Activated T-helper 17 cell treated with anti-CD3 and anti-CD28 coated beads, Interleukin-2, amount 50 U/mL, for 72 hours (primary cell): ENCODE measurements around the gene CCDC85B. TPM values are rescaled to one million over a fixed set of nuclear protein-coding genes. Genes with fewer than 3 reads are reported as not detected.

Experiments
- ATAC-seq: fragments of 150-1000 bp; cut with Tn5 transposase; replicated peaks from 2 replicates; pipeline ENCODE4 v1.10.0; 2021; ENCODE audit warnings: mild to moderate bottlenecking, moderate library complexity
- H3K27ac Mint-ChIP-seq: one replicate; pipeline ENCODE4 v1.8.0; 2022; ENCODE audit warnings: mixed read lengths
- H3K27me3 Mint-ChIP-seq: one replicate; pipeline ENCODE4 v1.8.0; 2022; ENCODE audit warnings: mixed read lengths
- H3K36me3 Mint-ChIP-seq: one replicate; pipeline ENCODE4 v1.8.0; 2022; ENCODE audit warnings: low read depth, mild to moderate bottlenecking, mixed read lengths
- H3K4me1 Mint-ChIP-seq: one replicate; pipeline ENCODE4 v1.8.0; 2022; ENCODE audit warnings: mixed read lengths
- H3K4me3 Mint-ChIP-seq: one replicate; pipeline ENCODE4 v1.8.0; 2022; ENCODE audit warnings: mild to moderate bottlenecking, mixed read lengths
- H3K9me3 Mint-ChIP-seq: one replicate; pipeline ENCODE4 v1.8.0; 2022; ENCODE audit warnings: mixed read lengths
- total RNA-seq, 2 donors: library from RNA; stranded (reverse); gene quantifications; one replicate each; pipeline ENCODE4 v1.2.3, GENCODE V29; 2022

The CCDC85B gene
- total RNA-seq, 2 donors from 2014 or later: 21.0 to 37.2 TPM

DNA sequence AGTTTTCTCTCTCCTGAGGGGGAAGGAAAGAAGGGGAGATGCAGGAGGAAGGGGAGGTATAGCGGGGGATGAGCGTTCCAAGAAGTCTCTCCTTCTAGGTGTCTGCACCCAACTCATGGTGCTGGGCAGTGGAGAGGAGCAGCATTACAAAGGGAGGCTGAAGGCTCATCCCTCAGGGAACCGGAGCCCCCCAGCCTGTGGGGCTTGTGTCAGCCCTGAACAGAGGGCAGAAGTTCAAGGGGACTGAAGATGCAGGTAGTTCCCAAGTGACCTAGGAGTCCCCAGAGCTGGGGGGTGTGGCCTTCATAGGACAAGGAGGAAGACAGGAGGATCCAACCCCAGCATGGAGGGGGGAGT lies 26.6 kb downstream of the CCDC85B start:
- Mint-ChIP-seq H3K27me3 (no peaks in the 10 kb centered on the region), H3K36me3 (peaks cover 24% of the 10 kb centered on the region), H3K4me3 (peak overlapping the region; percentile 86), H3K9me3 (no peaks in the 10 kb centered on the region), H3K4me1 (peaks cover 14% of the 10 kb centered on the region), H3K27ac (peak overlapping the region; percentile 79)
- no peak for ATAC-seq

DNA sequence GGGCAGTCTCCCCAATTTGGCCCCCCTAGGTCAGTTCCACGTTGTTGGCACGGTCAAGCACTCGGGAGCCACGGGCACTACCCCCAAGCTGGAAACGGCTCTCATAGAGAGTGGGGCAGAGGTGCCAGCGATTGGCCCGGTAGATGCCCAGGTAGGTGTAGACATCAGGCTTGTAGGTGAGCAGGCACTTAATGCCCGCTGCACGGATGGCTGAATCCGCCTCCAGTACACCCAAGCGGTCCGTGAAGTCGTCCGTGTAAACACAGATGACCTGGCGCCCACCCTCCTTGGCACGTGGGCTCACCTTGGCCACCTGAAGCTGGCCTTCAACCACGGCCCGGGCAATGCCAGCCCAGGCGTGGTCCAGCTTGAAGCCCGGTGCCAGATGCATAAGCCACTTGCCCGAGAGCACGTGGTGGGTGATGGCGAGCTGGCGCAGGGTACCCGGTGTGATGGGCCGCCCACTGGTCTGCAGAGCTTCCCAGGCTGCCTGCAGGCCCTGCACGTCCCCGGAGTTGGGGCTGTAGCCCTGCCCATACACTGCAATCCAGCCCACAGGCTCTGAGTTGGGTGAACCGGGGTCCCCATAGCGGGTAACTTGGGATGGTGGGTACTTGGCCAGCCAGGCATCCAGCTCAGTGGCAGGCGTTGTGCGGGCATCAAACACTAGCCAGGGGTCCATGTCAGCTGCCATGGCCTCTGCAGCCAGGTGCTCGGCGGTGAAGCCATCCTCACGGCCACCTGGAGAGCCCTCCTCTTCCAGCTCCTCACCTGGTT lies 27.1 kb downstream of the CCDC85B start:
- Mint-ChIP-seq H3K27me3 (no peaks in the 10 kb centered on the region), H3K36me3 (peaks cover 30% of the 10 kb centered on the region), H3K27ac (peak overlapping the region; percentile 89), H3K4me3 (peak overlapping the region; percentile 86), H3K9me3 (no peaks in the 10 kb centered on the region), H3K4me1 (peaks cover 14% of the 10 kb centered on the region)
- ATAC-seq: no peak

DNA sequence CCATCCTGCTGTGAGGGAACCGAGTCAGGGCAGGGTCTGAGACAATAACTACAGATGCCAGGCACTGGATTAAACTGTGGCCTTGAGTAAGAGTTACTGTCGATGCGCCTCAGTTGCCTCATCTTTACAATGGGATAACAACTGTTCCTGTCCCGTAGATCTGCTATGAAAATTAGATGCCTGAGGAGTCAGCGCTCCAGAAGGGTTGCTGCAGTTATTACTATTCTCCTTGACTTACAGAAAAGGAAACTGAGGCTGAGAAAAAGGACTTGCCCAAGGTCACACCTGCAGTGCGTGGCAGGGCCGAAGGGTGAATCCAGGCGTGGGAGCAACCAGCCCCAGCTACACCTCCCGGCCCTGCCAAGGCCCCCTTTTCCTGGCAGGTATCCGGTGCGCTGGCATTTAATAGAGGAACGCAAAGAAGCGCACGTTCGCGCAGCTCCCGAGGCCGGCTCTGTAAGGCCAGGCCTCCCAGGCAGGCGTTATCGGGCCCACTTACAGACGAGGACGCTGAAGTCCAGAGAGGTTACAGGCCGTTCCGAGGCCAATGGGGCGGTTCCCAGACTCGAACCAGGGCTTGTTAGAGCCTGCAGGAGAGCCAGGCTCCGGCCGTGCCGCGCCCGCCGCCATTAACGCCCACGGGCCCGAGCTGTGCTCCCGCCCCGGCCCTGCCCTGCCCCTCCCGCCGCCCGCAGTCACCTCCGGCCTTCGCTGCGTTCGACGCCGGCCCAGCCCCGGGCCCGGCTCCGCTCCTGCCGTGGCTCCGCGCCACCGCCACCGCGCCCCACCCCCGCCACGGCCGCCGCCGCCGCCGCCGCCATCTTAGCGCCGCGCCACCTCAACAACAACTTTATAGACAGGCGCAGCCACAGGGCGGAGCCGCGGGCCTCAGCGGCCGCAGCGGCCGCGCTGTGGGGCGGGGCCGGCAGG lies 28.0 kb downstream of the CCDC85B start, which contains the start of gene C11orf68:
Gene C11orf68 (minus strand): TSS at position 852 of the 930 bp plus-strand sequence. CDS start 31 bp downstream, at position 821.
- ATAC-seq: peak; percentile 81
- Mint-ChIP-seq H3K4me1 (peaks cover 14% of the 10 kb centered on the region), H3K36me3 (peaks cover 39% of the 10 kb centered on the region), H3K27ac (peak within 1 kb of the TSS; percentile 89), H3K27me3 (no peaks in the 10 kb centered on the region), H3K4me3 (peak within 1 kb of the TSS; percentile 86), H3K9me3 (no peaks in the 10 kb centered on the region)

DNA sequence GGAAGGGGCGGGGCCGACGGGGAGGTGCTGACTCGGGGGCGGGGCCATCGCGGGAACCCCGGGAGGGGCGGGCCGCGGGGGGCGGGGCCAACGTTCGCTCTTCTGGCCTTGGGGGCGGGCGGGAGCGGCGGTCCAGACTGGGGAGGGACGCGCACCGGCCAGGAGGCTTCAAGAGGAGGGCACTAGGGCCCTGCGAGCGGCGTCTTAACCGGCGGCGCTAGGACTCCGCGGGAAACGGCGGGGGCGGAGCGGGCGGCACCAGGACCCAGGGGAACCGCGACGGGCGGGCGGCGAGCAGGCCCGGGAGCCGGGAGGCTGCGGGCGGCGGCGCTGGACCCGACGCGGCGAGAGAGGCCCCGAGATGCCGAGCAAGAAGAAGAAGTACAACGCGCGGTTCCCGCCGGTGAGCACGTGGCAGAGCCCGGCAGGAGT lies 28.7 kb downstream of the CCDC85B start, which contains the start of gene DRAP1:
Gene DRAP1 (plus strand): TSS at position 286 of the 432 bp plus-strand sequence. CDS start 76 bp downstream, at position 362.
- peak; percentile 93 for ATAC-seq
- Mint-ChIP-seq H3K27ac (peak within 1 kb of the TSS; percentile 89), H3K4me1 (peaks cover 14% of the 10 kb centered on the region), H3K36me3 (peaks cover 41% of the 10 kb centered on the region), H3K9me3 (no peaks in the 10 kb centered on the region), H3K4me3 (peak within 1 kb of the TSS; percentile 86), H3K27me3 (no peaks in the 10 kb centered on the region)

DNA sequence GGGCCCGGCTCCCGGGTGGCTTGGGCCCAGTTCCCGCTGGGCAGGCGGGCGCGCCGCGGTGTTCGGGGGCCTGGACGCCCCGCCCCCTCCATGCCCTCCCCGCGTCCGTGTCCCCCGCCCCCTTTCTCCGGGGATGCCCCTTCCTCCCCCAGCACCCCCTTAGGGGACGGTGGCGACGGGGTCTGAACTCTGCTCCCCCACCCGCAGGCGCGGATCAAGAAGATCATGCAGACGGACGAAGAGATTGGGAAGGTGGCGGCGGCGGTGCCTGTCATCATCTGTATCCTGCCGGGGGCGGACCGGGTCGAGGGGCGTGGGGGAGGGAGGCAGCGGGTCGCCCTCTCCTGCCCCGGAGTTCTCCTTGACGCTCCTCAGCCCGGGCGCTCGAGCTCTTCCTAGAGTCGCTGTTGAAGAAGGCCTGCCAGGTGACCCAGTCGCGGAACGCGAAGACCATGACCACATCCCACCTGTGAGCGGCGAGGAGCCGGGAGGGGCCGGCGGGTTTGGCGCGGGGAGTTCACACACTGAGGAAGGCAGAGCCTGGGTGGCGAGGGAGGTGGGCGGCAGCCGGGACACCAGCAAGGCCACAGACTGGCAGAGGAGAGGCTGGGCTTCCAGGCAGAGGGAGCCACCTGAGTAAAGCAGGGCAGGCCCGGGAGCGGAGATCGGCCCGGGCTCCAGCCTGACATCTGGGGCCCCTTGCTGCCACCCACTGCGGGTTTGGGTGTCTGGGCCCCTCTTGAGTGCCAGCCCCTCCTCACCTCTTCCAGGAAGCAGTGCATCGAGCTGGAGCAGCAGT lies 29.3 kb downstream of the CCDC85B start:
- Mint-ChIP-seq H3K4me3 (peak overlapping the region; percentile 86), H3K4me1 (peaks cover 11% of the 10 kb centered on the region), H3K36me3 (peaks cover 41% of the 10 kb centered on the region), H3K9me3 (no peaks in the 10 kb centered on the region), H3K27me3 (no peaks in the 10 kb centered on the region), H3K27ac (peak overlapping the region; percentile 82)
- ATAC-seq: peak; percentile 46

DNA sequence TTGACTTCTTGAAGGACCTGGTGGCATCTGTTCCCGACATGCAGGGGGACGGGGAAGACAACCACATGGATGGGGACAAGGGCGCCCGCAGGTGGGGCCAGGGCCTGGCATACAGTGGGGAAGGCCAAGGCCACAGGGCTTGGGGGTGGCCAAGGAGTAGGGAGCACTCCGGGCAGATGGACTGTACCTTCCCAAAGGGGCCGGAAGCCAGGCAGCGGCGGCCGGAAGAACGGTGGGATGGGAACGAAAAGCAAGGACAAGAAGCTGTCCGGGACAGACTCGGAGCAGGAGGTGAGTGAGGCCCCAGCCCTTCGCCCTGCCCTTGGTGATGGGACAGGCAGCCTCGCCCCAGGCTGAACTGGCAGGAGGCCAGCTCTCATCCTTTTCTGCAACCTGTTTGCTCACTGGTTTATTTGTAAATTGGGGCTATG lies 29.9 kb downstream of the CCDC85B start:
- Mint-ChIP-seq H3K36me3 (peaks cover 41% of the 10 kb centered on the region), H3K27ac (peak overlapping the region; percentile 82), H3K4me1 (peaks cover 7% of the 10 kb centered on the region), H3K4me3 (peak overlapping the region; percentile 86), H3K27me3 (no peaks in the 10 kb centered on the region), H3K9me3 (no peaks in the 10 kb centered on the region)
- ATAC-seq: no peak

DNA sequence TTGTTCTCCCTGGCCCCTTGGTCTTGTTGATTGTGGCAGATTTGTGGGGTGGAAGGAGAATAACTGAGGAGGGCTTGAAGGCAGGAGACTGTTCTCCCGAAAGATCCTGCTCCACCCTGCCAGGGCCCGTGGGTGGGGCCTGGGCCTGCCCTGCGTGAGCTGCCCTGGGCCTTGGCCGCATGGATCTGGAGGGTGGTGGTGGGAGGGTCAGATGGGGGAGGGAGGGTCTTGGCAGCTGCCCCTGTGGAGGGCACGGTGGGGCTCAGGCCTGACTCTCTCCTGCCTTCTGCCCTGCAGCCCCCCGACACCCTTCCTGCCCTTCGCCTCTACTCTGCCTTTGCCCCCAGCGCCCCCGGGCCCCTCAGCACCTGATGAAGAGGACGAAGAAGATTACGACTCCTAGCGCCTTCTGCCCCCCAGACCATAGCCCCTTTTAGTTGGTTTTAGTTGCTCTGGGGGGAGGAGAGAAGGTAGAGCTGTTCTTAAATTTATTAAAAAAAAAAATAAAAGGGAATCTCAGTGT lies 30.6 kb downstream of the CCDC85B start:
- Mint-ChIP-seq H3K27ac (no peak overlapping the region), H3K4me1 (peaks cover 7% of the 10 kb centered on the region)

DNA sequence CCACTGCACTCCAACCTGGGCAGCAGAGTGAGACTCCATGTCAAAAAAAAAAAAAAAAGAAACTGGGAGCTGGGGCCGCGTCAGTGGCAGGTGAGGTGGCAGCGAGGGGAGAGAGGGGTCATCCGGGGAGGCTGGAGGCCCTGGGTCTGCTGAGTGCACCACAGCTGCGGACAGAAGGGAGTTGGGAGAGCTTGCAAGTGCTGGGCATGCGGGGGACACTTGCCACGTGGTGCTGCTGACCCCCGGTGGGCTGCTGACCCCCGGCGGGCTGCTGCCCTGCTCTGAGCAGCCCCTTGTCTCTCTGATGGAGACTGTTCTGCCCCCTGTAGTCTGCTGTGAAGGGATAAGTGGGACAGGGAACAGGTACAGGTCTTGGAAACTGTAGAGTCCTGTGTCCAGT lies 31.4 kb downstream of the CCDC85B start:
- H3K27ac Mint-ChIP-seq: no peak overlapping the region
- no peaks in the 10 kb centered on the region for H3K27me3 Mint-ChIP-seq
- no peak for ATAC-seq
- H3K36me3 Mint-ChIP-seq: peaks cover 38% of the 10 kb centered on the region
- H3K4me3 Mint-ChIP-seq: no peak overlapping the region
- H3K9me3 Mint-ChIP-seq: no peaks in the 10 kb centered on the region
- peaks cover 5% of the 10 kb centered on the region for H3K4me1 Mint-ChIP-seq

More for the DNA sequence above, 30.6 kb downstream of the CCDC85B start:
- Mint-ChIP-seq H3K27me3 (no peaks in the 10 kb centered on the region), H3K4me3 (peak overlapping the region; percentile 86), H3K9me3 (no peaks in the 10 kb centered on the region), H3K36me3 (peaks cover 41% of the 10 kb centered on the region)
- no peak for ATAC-seq

DNA sequence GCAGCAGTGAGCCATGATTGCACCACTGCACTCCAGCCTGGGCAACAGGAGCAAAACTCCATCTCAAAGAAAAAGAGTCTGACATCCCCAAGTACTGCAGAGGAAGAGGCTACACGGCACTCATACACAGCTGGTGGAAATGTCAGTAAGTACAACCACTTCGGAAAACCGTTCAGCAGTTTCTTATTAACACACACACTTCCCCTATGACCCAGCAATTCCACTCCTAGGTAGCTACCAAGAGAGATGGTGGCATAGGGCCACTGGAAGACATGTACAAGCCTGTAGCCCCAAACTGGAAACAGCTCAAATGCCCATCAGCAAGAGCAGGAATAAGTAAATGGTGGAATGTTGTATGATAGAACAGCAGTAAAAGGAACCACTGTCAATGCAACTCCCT lies 32.1 kb downstream of the CCDC85B start:
- Mint-ChIP-seq H3K4me1 (peaks cover 7% of the 10 kb centered on the region), H3K27ac (peak overlapping the region; percentile 65), H3K9me3 (peaks cover 3% of the 10 kb centered on the region), H3K36me3 (peaks cover 33% of the 10 kb centered on the region), H3K4me3 (no peak overlapping the region), H3K27me3 (no peaks in the 10 kb centered on the region)
- ATAC-seq: no peak

DNA sequence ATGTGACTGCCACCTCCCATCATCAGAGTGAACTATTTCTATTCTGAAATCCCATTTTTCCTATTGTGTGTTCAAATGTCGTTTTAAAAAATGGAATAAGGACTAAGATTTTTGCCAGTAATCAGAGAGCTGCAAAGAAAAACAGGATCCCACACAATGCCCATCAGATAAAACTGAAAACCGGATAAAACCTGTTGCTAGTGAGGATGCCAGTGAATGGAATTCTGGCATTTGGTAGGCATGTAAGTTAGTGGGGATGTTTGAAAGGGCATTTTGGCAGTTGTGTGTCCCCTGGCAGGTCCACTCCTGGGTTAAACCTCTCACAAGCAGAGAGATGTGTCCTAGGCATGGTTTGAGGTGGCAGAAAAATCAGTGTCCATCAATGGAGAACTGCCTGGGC lies 34.9 kb downstream of the CCDC85B start:
- peaks cover 20% of the 10 kb centered on the region for H3K4me1 Mint-ChIP-seq
- peaks cover 3% of the 10 kb centered on the region for H3K9me3 Mint-ChIP-seq
- no peaks in the 10 kb centered on the region for H3K27me3 Mint-ChIP-seq
- no peak for ATAC-seq
- no peak overlapping the region for H3K4me3 Mint-ChIP-seq
- H3K36me3 Mint-ChIP-seq: peaks cover 24% of the 10 kb centered on the region
- H3K27ac Mint-ChIP-seq: peak overlapping the region; percentile 15

DNA sequence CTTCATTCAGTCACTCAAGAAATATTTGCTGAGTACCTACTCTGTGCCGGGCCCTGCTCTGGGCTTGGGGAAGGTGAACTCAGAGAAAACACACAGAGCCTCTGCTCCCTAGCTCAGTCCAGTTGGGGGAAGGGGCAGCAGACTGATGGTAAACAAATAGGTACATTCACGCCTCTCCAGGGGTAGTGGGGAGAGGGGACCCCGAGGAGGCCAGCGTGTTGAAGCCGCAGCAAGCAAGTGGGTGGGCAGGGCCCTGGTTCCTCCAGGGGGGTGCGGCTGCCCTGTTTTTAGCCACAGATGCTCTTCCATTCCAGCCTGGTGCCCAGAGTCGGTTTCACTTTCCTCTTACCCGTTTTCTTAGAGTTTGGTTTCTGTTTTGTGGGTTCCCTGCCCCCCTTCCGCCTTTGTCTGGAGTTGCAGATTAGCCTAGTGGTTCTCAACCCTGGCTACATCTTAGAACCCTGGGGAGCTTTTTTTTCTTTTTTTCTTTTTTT lies 37.5 kb downstream of the CCDC85B start:
- ATAC-seq: peak; percentile 91
- Mint-ChIP-seq H3K27ac (peak overlapping the region; percentile 93), H3K9me3 (peaks cover 3% of the 10 kb centered on the region), H3K4me1 (peaks cover 20% of the 10 kb centered on the region), H3K36me3 (peaks cover 8% of the 10 kb centered on the region), H3K27me3 (no peaks in the 10 kb centered on the region), H3K4me3 (peak overlapping the region; percentile 84)

DNA sequence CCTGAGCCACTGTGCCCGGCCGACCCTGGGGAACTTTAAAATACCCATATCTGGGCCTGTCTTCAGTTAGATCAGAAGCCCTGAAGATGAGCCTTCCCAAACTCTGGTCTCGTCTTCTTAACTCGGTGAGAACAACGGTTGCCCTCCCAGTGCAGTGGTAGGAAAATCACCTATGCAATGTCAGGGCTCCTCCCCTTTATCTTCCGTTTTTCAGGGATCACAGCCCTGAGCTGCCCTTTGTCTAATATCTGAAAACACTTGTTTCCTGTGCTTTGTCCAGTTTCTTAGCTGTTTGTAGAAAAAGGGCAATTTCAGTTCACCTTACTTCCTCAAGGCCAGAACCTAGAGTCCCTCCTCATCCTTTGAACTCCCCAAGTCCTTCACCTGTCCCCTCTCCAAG lies 38.2 kb downstream of the CCDC85B start:
- peaks cover 3% of the 10 kb centered on the region for H3K9me3 Mint-ChIP-seq
- H3K27me3 Mint-ChIP-seq: no peaks in the 10 kb centered on the region
- H3K4me1 Mint-ChIP-seq: peaks cover 20% of the 10 kb centered on the region
- H3K36me3 Mint-ChIP-seq: peaks cover under 1% of the 10 kb centered on the region
- peak overlapping the region; percentile 84 for H3K4me3 Mint-ChIP-seq
- H3K27ac Mint-ChIP-seq: peak overlapping the region; percentile 93
- ATAC-seq: no peak

DNA sequence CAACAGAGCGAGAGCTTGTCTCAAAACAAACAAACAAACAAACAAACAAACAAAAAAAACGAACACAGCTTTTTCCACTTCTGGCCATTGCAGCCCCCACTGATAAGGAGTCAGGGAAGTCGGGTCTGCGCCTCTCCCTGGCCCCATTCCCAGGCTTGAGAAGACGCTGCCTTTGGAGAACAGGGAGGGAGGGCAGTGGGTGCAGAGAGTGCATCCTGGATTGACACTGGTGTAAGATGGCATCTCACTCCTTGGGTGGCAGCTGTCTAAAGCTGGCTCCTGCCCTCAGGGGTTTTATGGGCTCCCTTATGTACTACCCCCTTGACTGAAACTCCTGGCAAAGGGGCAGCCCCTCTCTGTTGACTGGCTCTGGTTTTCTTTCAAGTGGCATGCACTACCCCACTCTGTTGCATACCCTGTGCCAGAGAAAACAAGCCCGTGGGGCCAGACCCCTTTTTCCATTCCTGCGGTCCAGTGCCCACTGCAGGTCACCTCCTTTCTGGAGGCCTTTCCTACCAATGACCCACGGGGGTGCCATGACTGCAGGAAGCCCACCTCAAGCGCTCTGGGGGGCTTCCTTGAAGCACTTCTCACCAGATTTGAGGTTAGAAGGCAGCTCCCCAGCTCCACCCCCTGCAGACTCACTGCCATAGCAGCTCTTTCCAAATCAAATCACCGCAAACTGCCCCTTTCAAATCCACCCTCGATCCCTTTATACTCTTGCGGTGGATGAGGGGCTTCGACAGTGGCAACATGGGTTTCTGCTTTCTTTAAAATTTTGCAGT lies 41.5 kb downstream of the CCDC85B start:
- ATAC-seq: no peak
- peaks cover 18% of the 10 kb centered on the region for H3K4me1 Mint-ChIP-seq
- peak overlapping the region; percentile 26 for H3K27ac Mint-ChIP-seq
- H3K36me3 Mint-ChIP-seq: no peaks in the 10 kb centered on the region
- no peak overlapping the region for H3K4me3 Mint-ChIP-seq
- no peaks in the 10 kb centered on the region for H3K27me3 Mint-ChIP-seq
- H3K9me3 Mint-ChIP-seq: peaks cover 3% of the 10 kb centered on the region
